Stimulated activated CD4-positive, alpha-beta T cell treated with anti-CD3 and anti-CD28 coated beads, Interleukin-4, amount 100 ng/mL, for 1 hour (primary cell): ENCODE data around the gene CROCC2.

ENCODE experiments used
- DNase-seq: peaks from one replicate; pipeline ENCODE4 v3.0.0-alpha.2; 2020

Gene CROCC2

GRCh38 chr2:240992572-240993291 is 86.6 kb downstream of the CROCC2 start:
- no peak for DNase-seq

- DNase-seq = no peak
Observed at GRCh38 chr2:240993446-240994170, 87.5 kb downstream of the CROCC2 start.

GRCh38 chr2:240994171-240994896 is 88.2 kb downstream of the CROCC2 start:
- no peak for DNase-seq

GRCh38 chr2:240995041-240996021 is 89.2 kb downstream of the CROCC2 start:
- DNase-seq = no peak

- no peak for DNase-seq
Observed at GRCh38 chr2:240996161-240996833, 90.2 kb downstream of the CROCC2 start.

GRCh38 chr2:240996834-240997140 is 90.7 kb downstream of the CROCC2 start:
- no peak for DNase-seq

- no peak for DNase-seq
Observed at GRCh38 chr2:240997141-240997855, 91.2 kb downstream of the CROCC2 start.

GRCh38 chr2:240997856-240998705 is 91.9 kb downstream of the CROCC2 start, which contains the start of gene SNED1:
Gene SNED1, plus strand, starts transcription at chr2:240998618. Its CDS starts 220 bp downstream, at chr2:240998838.
- peak; percentile 45 for DNase-seq

- DNase-seq = no peak
Observed at GRCh38 chr2:240998706-240998994, 92.5 kb downstream of the CROCC2 start.

- DNase-seq = no peak
Observed at GRCh38 chr2:240998995-240999791, 93.1 kb downstream of the CROCC2 start.

- DNase-seq = no peak
Observed at GRCh38 chr2:240999873-241000541, 93.9 kb downstream of the CROCC2 start.

- DNase-seq = no peak
Observed at GRCh38 chr2:241000831-241001321, 94.7 kb downstream of the CROCC2 start.

- no peak for DNase-seq
Observed at GRCh38 chr2:241001413-241002274, 95.5 kb downstream of the CROCC2 start.

- no peak for DNase-seq
Observed at GRCh38 chr2:241002275-241003046, 96.3 kb downstream of the CROCC2 start.

- no peak for DNase-seq
Observed at GRCh38 chr2:241003047-241003360, 96.9 kb downstream of the CROCC2 start.

GRCh38 chr2:241003369-241003768 is 97.2 kb downstream of the CROCC2 start:
- no peak for DNase-seq
